ENCODE results near the gene PID1.
"Not testable (repeated sequence)": the region's sequence is repeated elsewhere in the genome, so short reads cannot be mapped to it uniquely, and the experiment has no call there.

The PID1 gene

GRCh38 chr2:229218329-229218921, 52.7 kb downstream of the PID1 start:
- no peak for DNase-seq

GRCh38 chr2:229212241-229212640, 58.8 kb downstream of the PID1 start:
- DNase-seq: no peak

DNA sequence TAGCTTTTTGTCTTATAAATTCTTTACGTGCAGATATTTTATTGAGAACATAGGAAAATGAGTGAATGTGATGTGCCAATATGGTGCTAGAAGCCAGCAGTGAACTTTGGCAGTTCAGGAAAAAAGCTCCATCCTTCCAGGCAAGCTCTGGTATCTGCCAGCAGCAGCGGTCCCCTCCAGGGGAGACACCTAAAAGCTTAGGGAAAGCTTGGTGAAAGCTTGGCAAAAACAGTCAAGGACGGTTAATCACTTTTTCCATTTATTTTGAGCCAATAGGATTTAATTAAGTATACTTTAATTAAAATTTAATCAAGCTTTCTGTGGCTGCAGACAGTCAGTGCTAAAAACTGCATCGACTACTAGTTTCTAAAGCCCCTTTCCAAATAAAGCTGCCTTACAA, 60.4 kb downstream of the PID1 start:
- DNase-seq: no peak

- DNase-seq: no peak
Measured at GRCh38 chr2:229206548-229206947, 64.5 kb downstream of the PID1 start.

DNA sequence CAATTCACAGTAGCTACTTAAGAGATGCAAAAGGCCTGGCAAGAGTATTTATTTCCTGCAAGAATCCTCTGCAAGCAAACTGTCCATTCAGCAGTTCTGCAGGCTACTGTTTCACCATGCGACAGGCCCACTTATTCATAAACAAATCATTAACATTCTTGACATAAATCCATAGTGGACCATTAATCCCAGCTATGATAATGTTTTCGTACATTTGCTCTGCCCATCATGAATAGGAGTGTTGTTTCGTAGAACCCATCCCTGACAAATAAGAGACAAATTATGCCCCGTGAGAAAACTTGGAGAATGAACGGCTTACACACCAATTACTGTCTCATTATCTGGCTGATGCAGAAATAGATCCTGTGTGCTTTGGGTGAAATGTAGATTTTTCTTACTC, 65.4 kb downstream of the PID1 start:
- DNase-seq: no peak

DNA sequence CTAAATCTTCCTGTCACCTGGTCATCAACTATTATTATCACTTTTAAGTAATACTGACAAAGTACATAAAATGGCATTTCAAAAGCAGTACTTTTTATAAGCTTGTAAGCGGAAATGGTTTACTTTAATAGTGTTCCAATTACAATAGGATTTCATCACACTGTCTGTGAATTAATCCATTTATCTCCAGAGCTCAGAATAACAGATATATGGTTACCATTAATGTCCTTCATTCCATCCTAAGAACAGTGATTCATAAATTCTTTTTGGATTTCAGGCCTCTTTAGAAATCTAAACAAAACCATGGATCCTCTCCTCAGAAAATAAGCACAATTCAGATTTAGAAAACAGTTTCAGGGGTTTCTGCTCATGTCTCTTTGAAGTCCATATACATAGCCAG, 68.4 kb downstream of the PID1 start:
- DNase-seq: no peak

DNA sequence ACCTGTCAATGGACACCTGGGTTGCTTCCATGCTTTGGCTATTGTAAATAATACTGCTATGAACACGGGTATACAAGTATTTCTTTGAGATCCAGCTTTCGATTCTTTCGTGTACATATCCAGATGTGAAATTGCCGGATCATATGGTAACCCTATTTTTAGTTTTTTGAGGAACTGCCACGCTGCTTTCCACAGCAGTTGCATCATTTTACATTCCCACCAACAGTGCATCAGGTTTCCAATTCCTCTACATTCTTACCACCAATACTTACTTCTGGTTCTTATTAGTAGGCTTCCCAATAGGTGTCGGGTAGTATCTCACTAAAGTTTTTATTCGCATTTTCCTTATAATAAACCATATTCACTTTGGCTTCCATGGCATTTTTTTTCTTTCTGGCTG, 69.6 kb downstream of the PID1 start:
- no peak for DNase-seq

- DNase-seq: no peak
Measured at GRCh38 chr2:229199267-229199666, 71.8 kb downstream of the PID1 start.

DNA sequence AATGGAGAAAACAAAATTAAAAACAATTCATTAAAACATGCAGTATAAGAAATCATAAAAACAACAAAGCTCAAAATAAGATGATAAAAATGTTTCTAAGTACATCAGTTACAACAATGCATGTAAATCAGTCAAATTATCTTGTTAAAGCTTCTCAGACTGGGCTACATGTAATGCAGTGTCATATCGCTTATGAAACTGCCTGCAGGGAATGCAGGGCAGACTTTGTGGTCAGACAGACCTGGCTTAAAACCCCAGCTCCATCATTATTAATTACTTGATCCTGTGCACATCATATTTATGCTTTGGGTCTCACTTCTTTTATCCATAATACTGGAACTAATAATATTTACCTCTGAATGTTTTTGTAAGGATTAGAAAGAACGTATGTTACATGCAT, 74.6 kb downstream of the PID1 start:
- no peak for DNase-seq

DNA sequence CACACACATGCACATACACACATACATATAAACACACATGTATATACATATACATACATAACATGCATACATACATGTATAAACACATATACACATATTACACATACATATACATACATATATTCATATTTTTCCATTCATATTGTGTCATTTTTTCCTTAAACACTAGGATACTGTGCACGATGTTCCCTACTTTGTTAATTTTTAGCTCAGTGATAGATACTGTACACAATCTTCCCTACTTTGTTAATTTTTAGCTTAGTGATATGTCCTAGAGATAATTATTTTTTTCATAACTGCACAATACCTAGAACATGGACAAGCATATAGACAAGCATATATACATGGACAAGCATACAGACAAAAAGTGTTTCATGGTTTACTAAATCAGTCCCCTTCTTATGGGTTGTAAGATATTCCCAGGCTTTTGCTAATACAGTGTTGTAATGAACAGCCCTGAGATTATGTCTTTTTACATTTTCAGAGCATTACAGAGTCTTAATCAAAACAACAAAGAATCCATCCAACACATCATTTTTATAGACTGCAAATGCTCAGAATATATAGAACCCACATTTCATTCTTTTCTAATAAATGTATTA, 75.6 kb downstream of the PID1 start:
- DNase-seq: no peak

DNA sequence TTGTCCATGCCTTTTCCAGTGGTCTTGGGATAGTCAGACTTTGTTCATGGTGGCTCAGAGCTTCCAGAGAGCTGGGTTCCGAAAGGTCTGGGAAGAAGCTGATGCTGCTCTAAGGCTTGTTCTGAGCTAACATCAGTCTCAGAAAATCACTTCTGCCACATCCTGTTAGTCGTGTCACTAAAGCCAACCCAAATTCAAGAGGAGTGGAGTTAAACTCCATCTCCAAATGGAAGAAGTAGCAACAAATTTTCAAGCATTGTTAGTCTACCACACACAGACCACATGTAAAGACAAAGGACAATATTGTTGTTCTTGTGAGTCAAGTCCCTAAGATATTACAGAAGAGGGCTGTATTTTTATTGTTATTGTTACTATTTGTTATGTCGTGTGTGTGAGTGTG, 77.8 kb downstream of the PID1 start:
- DNase-seq: no peak

DNA sequence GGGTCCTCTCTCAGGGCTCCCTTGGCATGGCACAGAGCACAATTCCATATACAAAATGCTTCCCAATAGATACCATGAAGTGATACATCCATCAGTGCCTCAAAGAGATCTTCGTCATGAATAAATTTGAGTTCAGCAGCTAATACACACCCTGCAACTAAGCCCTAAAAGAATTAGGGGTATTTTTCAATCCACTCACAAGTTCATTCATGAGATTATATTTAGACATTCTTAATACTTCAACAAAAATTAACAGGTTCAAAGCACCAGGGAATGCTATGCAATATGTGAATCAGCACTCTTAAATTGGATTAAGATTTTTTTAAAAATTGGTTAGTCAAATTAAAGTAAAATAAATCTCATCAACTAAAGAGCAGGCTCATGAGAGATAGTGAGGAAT, 79.7 kb downstream of the PID1 start:
- DNase-seq: no peak

DNA sequence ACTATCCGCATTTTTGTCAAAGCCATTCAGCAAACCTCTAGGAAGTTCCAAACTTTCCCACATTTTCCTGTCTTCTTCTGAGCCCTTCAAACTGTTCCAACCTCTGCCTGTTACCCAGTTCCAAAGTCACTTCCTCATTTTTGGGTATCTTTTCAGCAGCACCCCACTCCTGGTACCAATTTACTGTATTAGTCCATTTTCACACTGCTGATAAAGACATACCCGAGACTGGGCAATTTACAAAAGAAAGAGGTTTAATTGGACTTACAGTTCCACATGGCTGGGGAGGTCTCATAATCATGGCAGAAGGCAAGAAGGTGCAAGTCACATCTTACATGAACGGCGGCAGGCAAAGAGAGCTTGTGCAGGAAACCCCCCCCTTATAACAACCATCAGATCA, 84.0 kb downstream of the PID1 start:
- not testable (repeated sequence) for DNase-seq

GRCh38 chr2:229181641-229182040, 89.4 kb downstream of the PID1 start:
- no peak for DNase-seq

DNA sequence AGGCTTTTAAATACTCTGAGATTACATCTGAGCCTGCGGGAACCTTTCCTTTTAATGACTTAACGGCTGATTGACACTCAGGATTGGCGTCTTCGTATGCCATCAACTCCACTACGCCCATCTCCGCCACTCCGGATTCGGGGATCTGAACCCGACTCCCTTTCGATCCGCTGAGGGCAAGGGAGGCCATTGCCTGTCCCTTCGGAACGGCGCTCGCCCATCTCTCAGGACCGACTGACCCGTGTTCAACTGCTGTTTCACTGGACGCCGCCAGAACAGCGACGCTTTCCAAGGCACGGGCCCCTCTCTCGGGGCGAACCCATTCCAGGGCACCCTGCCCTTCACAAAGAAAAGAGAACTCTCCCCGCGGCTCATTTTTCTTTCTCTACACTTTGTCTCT, 90.4 kb downstream of the PID1 start:
- DNase-seq: no peak

- no peak for DNase-seq
Measured at GRCh38 chr2:229179628-229180027, 91.5 kb downstream of the PID1 start.

- DNase-seq: no peak
Measured at GRCh38 chr2:229178706-229179105, 92.4 kb downstream of the PID1 start.

DNA sequence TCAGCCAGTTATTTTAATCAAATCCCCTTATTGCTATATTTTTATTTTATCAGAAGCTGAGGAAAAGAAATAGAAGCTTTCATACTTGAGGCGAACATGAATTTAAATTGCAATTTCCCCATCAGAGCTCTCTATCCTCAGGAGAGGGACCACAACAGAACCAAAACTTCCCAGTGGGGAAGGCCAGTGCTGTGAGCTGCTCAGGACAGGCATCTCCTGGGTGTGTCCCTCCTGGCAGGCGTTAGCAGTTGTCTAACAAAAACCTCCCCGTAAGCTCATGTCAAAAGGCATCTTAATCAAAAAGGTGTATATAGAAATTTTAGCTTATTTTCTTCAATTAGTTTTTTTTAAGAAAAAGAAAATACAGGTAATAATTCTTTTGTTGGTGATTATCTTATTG, 93.0 kb downstream of the PID1 start:
- no peak for DNase-seq

GRCh38 chr2:229176136-229176535, 95.0 kb downstream of the PID1 start:
- no peak for DNase-seq

DNA sequence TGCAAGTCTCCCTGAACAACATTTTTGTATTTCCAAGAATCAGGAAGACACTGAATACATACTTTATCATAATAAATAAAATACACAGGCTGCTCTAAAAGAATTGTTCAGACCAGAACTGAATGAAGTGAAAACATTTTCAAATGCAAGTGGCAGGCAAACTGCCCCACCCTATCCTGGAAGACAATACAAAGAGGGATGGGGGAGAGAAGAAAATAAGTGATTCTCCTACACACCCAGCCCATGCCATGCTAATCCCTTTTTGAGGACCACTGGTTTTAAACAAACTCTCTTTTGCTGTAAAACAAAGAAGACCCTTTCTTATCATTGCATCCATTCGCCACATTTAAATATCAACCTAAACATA, 95.6 kb downstream of the PID1 start:
- DNase-seq: no peak

- DNase-seq: no peak
Measured at GRCh38 chr2:229174794-229175496, 96.1 kb downstream of the PID1 start.

GRCh38 chr2:229173825-229174359, 97.2 kb downstream of the PID1 start:
- no peak for DNase-seq

DNA sequence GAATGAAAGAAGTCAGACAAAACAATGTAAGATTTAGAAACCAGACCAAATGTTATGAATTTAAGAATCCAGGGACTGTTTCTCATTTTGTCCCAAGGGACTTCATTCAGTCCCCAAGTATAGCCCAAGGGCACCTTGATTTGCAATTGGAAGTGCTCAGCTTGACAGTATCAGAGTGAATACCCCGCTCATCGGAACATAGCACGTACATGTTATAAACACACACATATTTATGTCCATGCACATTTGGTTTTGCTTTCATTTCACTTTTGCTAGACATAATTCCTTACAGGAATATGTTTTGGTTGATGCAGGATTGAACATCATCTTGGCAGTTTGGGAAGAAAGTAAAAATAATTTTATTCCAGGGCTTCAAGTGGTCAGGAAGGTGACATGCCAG, 100.2 kb downstream of the PID1 start:
- DNase-seq: no peak

- DNase-seq: no peak
Measured at GRCh38 chr2:229170171-229170570, 100.9 kb downstream of the PID1 start.
